MM.1S (cell line): ENCODE results near the gene VEGFA.

Experiments used
- EZH2 ChIP-seq: fragments of 300-600 bp; sonication (generic); optimal IDR thresholded peaks from 2 replicates; pipeline ENCODE3; 2017; ENCODE audit warnings: low read depth, mild to moderate bottlenecking, antibody characterized with exemption, low read length, mixed read lengths
- EZH2phosphoT487 ChIP-seq: fragments of 300-600 bp; sonication (generic); IDR thresholded peaks from 2 replicates; pipeline ENCODE4 v1.6.1; 2018; ENCODE audit warnings: antibody characterized with exemption, low read length
- TF ChIP-seq, protein P1 (sequence below): fragments of 300-600 bp; sonication (generic); IDR thresholded peaks from 2 replicates; pipeline ENCODE4 v1.5.1; 2016; ENCODE audit warnings: antibody characterized with exemption, low read length, mixed read lengths

- TF ChIP-seq, protein P1, sequence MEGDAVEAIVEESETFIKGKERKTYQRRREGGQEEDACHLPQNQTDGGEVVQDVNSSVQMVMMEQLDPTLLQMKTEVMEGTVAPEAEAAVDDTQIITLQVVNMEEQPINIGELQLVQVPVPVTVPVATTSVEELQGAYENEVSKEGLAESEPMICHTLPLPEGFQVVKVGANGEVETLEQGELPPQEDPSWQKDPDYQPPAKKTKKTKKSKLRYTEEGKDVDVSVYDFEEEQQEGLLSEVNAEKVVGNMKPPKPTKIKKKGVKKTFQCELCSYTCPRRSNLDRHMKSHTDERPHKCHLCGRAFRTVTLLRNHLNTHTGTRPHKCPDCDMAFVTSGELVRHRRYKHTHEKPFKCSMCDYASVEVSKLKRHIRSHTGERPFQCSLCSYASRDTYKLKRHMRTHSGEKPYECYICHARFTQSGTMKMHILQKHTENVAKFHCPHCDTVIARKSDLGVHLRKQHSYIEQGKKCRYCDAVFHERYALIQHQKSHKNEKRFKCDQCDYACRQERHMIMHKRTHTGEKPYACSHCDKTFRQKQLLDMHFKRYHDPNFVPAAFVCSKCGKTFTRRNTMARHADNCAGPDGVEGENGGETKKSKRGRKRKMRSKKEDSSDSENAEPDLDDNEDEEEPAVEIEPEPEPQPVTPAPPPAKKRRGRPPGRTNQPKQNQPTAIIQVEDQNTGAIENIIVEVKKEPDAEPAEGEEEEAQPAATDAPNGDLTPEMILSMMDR = no peak
- no peak for TF ChIP-seq EZH2
- no peak for TF ChIP-seq EZH2phosphoT487
These were observed 18.3 kb downstream of the VEGFA start for GRCh38 chr6:43788301-43788700.
